ENCODE measurements around the gene B3GAT1.

B3GAT1 gene

DNA sequence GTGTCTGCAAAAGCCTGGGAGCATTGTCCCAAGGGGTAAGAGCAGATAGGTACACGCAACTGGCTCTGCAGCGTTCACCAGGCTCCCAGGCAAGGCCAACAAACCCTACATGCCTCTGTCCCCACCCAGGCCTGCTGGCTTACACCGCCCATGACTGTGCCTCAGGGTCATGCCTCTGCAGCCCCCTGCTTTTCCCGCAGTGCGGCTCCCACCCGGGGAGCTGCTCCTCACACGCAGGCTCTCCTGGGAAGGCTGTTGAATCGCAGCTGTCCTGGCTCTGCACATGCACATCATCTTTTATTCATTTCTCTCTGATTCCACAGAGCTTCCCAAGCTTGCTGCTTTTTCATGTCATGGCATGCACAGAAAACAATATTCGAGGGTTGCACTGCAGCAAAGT is 29.2 kb upstream of the B3GAT1 start:
- no peak for DNase-seq

- DNase-seq: no peak
Measured at GRCh38 chr11:134440851-134441250, 28.8 kb upstream of the B3GAT1 start.

- no peak for DNase-seq
Measured at GRCh38 chr11:134438542-134439537, 26.8 kb upstream of the B3GAT1 start.

GRCh38 chr11:134437821-134438220 is 25.8 kb upstream of the B3GAT1 start:
- DNase-seq: no peak

- no peak for DNase-seq
Measured at GRCh38 chr11:134436781-134437180, 24.7 kb upstream of the B3GAT1 start.

- no peak for DNase-seq
Measured at GRCh38 chr11:134433806-134434205, 21.8 kb upstream of the B3GAT1 start.

DNA sequence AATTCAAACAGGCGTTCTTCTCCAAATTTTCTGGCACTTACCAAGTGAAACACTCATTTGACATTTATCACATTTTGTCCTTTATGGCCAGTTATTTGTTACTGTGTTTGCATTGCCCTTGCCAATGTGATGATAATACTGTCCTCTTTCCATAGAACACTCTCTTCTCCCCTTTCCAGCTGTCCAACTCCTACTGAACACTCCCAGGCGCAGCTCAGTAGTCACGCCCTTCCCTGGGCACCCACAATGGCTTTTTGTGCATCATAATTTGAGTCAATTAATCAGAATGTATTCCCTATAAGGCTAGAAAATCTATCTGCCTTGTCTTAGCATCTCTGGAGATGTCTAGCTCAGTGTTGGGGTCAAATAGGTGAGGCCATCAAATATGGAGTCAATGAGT is 21.2 kb upstream of the B3GAT1 start:
- DNase-seq: no peak

GRCh38 chr11:134432776-134433175 is 20.7 kb upstream of the B3GAT1 start:
- DNase-seq: no peak

- DNase-seq: no peak
Measured at GRCh38 chr11:134429106-134429505, 17.1 kb upstream of the B3GAT1 start.

DNA sequence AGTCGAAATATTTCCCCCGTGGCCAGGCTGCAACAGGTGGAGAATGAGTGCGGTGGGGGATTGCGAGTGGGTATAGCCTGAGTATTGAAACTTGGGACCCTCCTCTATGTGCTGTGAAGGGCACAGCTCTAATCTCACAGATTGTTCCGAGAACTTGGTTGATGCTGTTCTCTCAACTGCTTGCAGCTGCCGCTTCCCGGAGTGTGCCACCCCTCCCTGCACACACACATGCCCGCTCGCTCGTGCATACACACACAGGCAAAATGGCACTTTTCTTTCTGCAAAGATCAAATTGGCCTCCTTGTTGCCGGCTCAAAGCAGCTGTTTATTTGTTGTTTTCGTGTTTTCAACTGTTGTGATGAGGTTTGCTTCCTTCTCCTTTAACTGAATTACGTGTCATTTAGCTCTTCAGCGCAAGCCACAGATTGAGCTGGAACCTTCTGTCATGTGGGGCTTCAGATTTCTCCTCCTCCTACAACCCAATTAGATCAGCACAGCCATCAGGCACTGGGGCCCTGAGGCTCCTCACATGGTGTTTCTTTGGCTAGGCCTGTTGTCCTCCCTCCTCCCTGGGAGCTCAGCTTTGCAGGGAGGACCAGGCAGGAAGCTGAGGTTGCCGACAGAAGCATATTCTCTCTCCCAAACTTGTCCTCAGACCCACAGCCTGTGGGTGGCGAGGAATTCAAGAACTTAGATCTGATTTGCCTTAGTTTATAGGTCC is 13.9 kb upstream of the B3GAT1 start:
- DNase-seq: peak; percentile 23

GRCh38 chr11:134425413-134425812 is 13.4 kb upstream of the B3GAT1 start:
- no peak for DNase-seq

GRCh38 chr11:134423106-134423505 is 11.1 kb upstream of the B3GAT1 start:
- DNase-seq: no peak

DNA sequence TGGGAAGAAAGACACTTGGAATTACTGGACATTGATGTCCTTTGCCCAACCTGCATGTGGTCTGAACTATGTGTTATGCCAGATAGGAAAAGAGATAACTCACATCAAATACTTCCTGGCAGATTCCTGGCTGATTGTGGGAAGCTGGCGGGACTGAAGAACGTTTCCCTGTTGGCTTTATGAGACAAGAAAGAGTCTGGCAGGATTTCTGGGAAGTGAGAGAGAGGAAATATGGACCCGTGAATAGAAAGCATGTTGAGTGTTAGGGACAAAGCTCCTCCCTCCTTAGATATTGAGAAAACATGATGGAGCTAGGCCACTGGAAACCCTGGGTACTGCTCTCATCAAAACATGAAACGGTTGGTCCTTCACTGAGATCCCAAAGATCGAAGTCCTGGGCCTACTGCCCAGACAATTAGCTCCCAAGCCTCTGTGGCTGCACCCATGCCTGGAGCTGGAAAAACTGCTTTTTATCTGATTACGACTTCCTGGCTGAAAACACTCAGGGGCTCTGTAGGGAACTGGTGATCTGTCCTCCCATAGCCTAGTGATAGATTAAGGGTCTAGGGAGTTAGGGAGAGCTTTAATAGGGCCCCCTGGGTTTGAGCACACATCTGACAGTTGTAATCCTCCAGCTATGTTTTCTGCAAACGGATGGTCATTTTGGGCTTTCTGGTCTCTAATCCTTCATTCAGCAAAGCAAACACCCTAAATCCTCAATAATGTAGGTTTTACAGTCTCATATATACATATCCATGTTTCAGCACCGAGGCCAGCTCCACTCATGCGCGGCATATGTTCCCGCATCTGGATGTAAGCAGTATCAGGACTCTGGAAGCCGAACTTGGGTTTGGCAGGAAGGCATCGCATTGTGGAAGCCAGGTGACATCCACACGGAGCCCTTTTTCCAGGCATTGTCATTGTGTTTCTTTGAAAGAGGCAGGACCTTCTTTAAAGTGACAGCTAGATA is 6.1 kb upstream of the B3GAT1 start:
- peak; percentile 69 for DNase-seq

DNA sequence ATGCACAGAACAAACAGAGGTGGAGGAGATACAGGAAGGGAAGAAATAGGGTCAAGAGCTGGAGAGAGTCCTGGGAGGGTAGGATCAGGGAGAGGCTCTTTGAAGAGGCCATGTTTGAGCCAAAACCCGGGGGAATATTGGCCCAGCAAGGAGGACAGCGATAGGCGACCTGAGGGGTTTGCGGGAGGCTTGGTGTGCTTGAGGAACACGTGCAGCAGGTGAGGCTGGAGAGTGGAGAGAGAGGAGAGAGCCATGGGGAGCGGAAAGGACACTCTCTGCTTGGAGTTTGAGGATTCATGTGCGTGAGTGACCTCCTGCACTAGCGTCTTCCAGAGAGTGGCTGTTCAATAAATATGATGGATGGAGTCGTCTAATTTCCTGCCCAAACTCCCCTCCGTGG is 4.7 kb upstream of the B3GAT1 start:
- no peak for DNase-seq

GRCh38 chr11:134414766-134415765 is 3.0 kb upstream of the B3GAT1 start:
- DNase-seq: no peak

GRCh38 chr11:134413826-134414731 is 2.0 kb upstream of the B3GAT1 start:
- no peak for DNase-seq

DNA sequence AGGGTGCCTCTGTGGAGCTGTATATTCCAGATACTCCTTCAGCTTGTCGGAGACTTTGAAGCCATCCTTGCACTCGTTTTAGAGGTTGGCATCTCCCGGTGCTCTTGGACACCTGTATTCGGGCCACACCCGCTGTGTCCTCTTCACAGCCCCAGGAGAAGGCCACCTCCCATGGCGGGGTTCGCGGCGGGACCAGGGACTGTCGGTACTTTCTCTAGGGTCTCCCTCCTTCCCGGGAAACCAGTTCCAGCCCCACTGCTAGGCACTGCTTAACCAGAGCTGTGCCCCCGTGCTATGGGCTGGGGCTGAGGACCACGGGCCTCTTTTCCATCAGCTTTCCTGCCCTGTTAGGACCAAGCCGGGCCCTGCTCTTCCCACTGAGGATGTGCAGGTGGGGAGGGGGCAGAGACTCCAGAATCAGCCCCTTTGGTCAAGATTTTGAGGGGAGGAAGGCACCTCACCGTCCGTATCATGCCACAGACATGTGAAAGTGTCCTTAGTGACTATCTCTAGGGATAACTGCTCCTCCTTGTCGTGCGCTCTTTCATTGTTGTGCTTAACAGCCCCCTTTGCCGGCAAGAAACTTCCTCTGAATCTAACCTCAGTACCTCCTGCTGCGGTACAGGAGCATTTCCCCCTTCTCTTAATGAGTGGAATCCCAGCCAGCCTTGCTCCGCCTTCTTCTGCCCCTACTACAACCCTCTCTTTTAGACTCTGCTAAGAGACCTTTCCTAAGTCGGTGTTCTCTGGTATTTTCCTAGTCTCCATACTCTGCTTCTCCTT is 1.2 kb upstream of the B3GAT1 start:
- DNase-seq: no peak

DNA sequence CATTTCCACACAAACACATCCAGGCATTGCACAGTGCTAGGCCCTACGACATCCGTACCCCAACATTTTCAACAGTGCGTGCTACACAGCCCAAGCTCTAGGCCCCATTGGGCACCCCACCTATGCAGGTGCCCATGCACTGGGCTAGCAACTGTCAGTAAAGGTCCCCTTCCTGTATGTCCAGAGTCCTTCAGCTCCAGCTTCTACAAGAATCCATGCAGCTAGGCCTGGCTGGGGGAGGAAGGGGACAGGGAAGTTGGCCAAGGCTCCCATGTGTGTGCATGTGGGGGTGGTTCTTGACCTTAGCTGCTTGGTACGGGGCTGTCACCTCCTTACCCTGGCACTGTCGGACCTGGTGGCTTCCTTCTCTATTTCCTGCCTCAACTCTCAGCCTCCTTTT is 1.3 kb downstream of the B3GAT1 start:
- DNase-seq: no peak

All from right forelimb (tissue), 1 donor.